Loucy (cell line): ENCODE data around the gene RAB3GAP1.

Experiments
- EZH2phosphoT487 ChIP-seq: fragments of 200-600 bp; IDR thresholded peaks from 2 replicates; pipeline ENCODE4 v1.6.1; 2018; ENCODE audit warnings: antibody characterized with exemption, mild to moderate bottlenecking, moderate library complexity, borderline replicate concordance
- TF ChIP-seq, protein P1 (sequence below): fragments of 200-600 bp; sonication (generic); conservative IDR thresholded peaks from 2 replicates; pipeline ENCODE4 v1.5.1; 2014; ENCODE audit warnings: mild to moderate bottlenecking, antibody characterized with exemption, low read length

DNA sequence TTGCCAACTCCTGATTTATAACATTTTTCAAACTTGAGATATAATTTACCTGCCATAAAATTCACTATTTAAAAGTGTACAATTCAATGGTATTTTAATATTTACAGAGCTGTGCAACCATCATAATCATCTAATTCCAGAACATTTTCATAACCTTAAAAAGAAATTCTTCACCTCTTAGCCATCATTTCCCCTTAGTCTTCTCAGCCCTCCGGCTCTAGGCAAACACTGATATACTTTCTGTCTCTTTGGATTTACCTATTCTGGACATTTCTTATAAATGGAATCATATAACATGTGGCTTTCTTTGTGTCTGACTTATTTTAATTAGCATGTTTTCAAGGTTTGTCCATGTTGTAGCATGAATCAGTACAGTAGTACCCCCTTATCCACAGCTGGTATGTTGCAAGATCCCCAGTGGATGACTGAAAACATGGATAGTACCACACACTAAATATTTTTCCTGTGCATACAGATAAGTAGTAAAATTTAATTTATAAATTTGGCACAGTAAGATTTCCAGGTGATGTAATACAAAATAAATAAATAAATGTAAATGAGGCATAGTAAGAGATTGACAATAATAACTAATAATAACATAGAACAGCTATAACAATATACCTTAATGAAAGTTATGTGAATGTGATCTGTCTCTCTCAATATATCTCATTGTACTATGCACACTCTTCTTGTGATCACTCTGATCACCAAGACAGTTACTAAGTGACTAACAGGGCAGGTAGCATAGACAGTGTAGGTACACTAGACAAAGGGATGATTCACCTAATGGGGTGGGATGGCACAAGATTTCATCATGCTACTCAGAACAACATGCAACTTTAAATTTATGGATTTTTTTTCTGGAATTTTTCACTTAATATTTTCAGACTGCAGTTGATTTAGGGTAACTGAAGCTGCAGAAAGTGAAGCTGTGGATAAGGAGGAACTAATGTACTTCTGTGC, 73.1 kb downstream of the RAB3GAP1 start:
- TF ChIP-seq, protein P1, sequence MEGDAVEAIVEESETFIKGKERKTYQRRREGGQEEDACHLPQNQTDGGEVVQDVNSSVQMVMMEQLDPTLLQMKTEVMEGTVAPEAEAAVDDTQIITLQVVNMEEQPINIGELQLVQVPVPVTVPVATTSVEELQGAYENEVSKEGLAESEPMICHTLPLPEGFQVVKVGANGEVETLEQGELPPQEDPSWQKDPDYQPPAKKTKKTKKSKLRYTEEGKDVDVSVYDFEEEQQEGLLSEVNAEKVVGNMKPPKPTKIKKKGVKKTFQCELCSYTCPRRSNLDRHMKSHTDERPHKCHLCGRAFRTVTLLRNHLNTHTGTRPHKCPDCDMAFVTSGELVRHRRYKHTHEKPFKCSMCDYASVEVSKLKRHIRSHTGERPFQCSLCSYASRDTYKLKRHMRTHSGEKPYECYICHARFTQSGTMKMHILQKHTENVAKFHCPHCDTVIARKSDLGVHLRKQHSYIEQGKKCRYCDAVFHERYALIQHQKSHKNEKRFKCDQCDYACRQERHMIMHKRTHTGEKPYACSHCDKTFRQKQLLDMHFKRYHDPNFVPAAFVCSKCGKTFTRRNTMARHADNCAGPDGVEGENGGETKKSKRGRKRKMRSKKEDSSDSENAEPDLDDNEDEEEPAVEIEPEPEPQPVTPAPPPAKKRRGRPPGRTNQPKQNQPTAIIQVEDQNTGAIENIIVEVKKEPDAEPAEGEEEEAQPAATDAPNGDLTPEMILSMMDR, result no peak
- no peak for TF ChIP-seq EZH2phosphoT487
